ENCODE data around the gene CORO7.

Gene CORO7

GRCh38 chr16:4428500-4428899 lies 12.1 kb upstream of the CORO7 start:
- TF ChIP-seq TAF1 (IDR thresholded peaks at IDR 0.05; ENCODE audit: low read depth, low read length) (no peak), POU2F2 (IDR thresholded peaks at IDR 0.05; ENCODE audit: low read depth, low read length) (no peak)
- DNase-seq (ENCODE audit: insufficient read length, low spot score), result no peak
- no peak for FAIRE-seq

DNA sequence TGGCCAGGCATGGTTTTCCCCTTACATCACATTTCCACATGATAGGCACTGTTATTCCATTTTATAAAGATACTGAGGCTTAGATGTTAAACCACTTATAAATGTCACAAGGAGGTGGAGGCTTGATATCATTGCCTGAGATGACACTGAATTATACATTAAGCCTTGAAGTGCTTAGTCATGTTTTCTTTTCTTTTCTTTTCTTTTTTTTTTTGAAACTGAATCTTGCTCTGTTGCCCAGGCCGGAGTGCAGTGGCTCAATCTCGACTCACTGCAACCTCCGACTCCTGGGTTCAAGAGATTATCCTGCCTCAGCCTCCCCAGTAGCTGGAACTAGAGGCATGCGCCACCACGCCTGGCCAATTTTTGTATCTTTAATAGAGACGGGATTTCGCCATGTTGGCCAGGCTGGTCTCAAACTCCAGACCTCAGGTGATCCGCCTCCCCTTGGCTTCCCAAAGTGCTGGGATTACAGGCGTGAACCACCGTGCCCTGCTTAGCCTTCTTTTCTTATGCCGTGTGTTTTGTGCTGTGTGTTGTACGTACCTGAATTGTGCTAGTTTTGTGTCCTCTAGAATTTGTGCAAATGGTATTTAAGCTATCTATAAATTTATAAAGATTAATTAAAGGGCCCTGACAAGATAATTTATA lies 10.5 kb upstream of the CORO7 start:
- FAIRE-seq (no peak), DNase-seq (ENCODE audit: insufficient read length, low spot score) (no peak)
- no peak for TF ChIP-seq SPI1 (IDR thresholded peaks at IDR 0.05; ENCODE audit: low read depth, low read length)
- no peak for TF ChIP-seq TAF1 (IDR thresholded peaks at IDR 0.05; ENCODE audit: low read depth, low read length)
- TF ChIP-seq POLR2AphosphoS5 (IDR thresholded peaks at IDR 0.05; ENCODE audit: low read depth, low read length), result no peak

DNA sequence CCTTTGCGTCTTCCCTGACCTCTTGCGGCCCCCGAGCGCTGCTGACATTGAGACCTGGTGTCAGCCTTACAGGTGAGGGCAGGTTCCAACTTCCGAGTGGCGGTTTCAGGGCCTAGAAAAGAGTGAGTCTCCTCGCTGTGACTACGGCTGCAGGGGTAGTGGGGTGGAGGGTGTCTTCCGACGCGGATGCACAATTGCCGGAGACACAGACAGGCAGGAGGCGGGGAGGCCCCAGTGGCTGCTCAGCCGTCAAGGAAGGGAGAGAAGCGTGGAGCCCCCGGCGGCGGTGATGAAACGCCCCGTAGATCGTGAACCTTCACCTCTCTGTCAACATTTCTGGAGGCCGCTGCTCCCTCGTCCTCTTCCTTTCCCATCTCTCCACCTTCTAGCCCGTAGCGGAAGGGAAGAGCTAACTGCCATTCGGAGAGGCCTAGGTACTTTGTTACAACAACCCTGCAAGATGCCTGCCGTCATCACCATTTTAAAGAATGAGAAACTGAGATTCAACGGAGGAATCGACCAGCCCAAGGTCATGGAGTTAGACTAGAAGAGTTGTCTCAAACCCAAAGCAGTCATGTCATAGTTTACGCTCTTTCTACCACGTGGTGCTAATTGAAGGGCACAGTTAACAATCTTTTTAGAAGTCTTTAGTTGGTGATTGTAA lies 9.8 kb upstream of the CORO7 start:
- FAIRE-seq, result peak; percentile 5
- TF ChIP-seq SPI1 (IDR thresholded peaks at IDR 0.05; ENCODE audit: low read depth, low read length) (no peak), POLR2A (IDR thresholded peaks at IDR 0.05; ENCODE audit: low read depth, low read length) (no peak), POLR2AphosphoS5 (IDR thresholded peaks at IDR 0.05; ENCODE audit: low read depth, low read length) (no peak), PAX5 (IDR thresholded peaks at IDR 0.05; ENCODE audit: insufficient read depth, low read length, severe bottlenecking) (no peak), TAF1 (IDR thresholded peaks at IDR 0.05; ENCODE audit: low read depth, low read length) (no peak), POU2F2 (IDR thresholded peaks at IDR 0.05; ENCODE audit: low read depth, low read length) (no peak)
- DNase-seq (ENCODE audit: insufficient read length, low spot score), result no peak

DNA sequence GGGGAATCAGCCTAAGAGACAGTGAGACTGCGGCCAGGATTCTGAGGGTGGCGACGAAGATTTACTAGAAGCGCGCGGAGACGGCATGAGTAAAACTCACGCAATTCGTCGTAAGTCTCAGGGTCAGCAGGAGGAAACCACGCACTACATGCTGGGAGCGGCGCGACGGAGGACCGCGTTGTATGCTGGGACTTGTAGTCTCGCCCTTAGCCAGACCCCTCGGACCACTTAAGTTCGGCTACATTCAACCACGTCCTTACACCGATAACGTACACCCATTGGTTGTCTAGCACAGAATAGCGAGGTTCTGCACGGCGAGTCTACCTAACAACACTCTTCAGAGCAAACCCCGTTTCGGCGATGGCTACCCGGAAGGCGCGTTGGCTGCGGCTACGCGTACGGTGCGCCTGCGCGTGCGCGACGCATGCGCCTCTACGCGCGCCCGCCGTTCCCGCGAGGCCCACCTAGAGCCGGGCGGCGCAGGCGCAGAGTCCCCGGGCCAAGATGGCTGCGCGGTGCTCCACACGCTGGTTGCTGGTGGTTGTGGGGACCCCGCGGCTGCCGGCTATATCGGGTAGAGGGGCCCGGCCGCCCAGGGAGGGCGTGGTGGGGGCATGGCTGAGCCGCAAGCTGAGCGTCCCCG lies 9.1 kb upstream of the CORO7 start, which contains the start of gene DNAJA3:
Gene DNAJA3 (plus strand): TSS at position 491 of the 643 bp plus-strand sequence. CDS start 14 bp downstream, at position 505.
- DNase-seq (ENCODE audit: insufficient read length, low spot score), result peak; percentile 98
- FAIRE-seq, result peak; percentile 97
- TF ChIP-seq POU2F2 (IDR thresholded peaks at IDR 0.05; ENCODE audit: low read depth, low read length), result 0 out of 2 replicates have a peak, but pooled peaks have one; percentile 17
- peak; percentile 95 for TF ChIP-seq POLR2A (IDR thresholded peaks at IDR 0.05; ENCODE audit: low read depth, low read length)
- TF ChIP-seq TAF1 (IDR thresholded peaks at IDR 0.05; ENCODE audit: low read depth, low read length), result peak; percentile 99
- no peak for TF ChIP-seq SPI1 (IDR thresholded peaks at IDR 0.05; ENCODE audit: low read depth, low read length)
- TF ChIP-seq POLR2AphosphoS5 (IDR thresholded peaks at IDR 0.05; ENCODE audit: low read depth, low read length), result peak; percentile 96

GRCh38 chr16:4420505-4421105 lies 4.2 kb upstream of the CORO7 start:
- FAIRE-seq (no peak), DNase-seq (ENCODE audit: insufficient read length, low spot score) (no peak)
- TF ChIP-seq POU2F2 (IDR thresholded peaks at IDR 0.05; ENCODE audit: low read depth, low read length), result no peak
- TF ChIP-seq TAF1 (IDR thresholded peaks at IDR 0.05; ENCODE audit: low read depth, low read length), result no peak
- TF ChIP-seq PAX5 (IDR thresholded peaks at IDR 0.05; ENCODE audit: insufficient read depth, low read length, severe bottlenecking), result no peak
- TF ChIP-seq POLR2AphosphoS5 (IDR thresholded peaks at IDR 0.05; ENCODE audit: low read depth, low read length), result no peak
- no peak for TF ChIP-seq SPI1 (IDR thresholded peaks at IDR 0.05; ENCODE audit: low read depth, low read length)
- no peak for TF ChIP-seq POLR2A (IDR thresholded peaks at IDR 0.05; ENCODE audit: low read depth, low read length)

DNA sequence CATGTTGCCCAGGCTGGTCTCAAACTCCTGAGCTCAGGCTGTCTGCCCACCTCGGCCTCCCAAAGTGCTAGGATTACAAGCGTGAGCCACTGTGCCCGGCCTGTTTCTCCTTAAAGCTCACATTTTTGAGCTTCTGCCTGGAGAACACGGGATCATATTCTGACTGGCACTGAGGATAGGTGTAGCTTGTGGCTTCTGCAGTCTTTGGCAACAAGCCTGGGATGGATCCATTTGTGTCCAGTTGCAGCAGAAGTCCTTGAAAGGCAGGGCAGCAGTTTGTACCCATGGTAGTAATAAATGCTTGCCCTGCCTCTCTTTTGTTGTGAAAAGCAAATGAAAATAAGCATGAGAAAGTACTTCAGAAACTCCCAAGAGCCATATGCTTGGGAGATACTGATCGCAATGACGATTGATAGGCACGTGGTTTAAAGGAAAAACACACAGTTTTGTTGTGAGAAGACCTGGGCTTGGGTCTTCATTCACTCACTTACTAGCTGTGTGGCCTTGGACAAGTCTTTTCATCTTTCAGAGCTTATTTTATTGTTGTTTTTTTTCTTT lies 3.1 kb upstream of the CORO7 start:
- DNase-seq (ENCODE audit: insufficient read length, low spot score) (no peak), FAIRE-seq (no peak)
- TF ChIP-seq TAF1 (IDR thresholded peaks at IDR 0.05; ENCODE audit: low read depth, low read length) (no peak), POLR2AphosphoS5 (IDR thresholded peaks at IDR 0.05; ENCODE audit: low read depth, low read length) (no peak), POU2F2 (IDR thresholded peaks at IDR 0.05; ENCODE audit: low read depth, low read length) (no peak), PAX5 (IDR thresholded peaks at IDR 0.05; ENCODE audit: insufficient read depth, low read length, severe bottlenecking) (no peak)

- peak; percentile 20 for FAIRE-seq
- DNase-seq (ENCODE audit: insufficient read length, low spot score), result no peak
- TF ChIP-seq POLR2A (IDR thresholded peaks at IDR 0.05; ENCODE audit: low read depth, low read length), result no peak
- TF ChIP-seq SPI1 (IDR thresholded peaks at IDR 0.05; ENCODE audit: low read depth, low read length), result no peak
- no peak for TF ChIP-seq PAX5 (IDR thresholded peaks at IDR 0.05; ENCODE audit: insufficient read depth, low read length, severe bottlenecking)
- TF ChIP-seq POU2F2 (IDR thresholded peaks at IDR 0.05; ENCODE audit: low read depth, low read length), result no peak
- no peak; the same call in 1 of the 2 replicates for TF ChIP-seq POLR2AphosphoS5 (IDR thresholded peaks at IDR 0.05; ENCODE audit: low read depth, low read length)
- TF ChIP-seq TAF1 (IDR thresholded peaks at IDR 0.05; ENCODE audit: low read depth, low read length), result no peak
Observed at GRCh38 chr16:4415538-4416199, 727 bp downstream of the CORO7 start.

DNA sequence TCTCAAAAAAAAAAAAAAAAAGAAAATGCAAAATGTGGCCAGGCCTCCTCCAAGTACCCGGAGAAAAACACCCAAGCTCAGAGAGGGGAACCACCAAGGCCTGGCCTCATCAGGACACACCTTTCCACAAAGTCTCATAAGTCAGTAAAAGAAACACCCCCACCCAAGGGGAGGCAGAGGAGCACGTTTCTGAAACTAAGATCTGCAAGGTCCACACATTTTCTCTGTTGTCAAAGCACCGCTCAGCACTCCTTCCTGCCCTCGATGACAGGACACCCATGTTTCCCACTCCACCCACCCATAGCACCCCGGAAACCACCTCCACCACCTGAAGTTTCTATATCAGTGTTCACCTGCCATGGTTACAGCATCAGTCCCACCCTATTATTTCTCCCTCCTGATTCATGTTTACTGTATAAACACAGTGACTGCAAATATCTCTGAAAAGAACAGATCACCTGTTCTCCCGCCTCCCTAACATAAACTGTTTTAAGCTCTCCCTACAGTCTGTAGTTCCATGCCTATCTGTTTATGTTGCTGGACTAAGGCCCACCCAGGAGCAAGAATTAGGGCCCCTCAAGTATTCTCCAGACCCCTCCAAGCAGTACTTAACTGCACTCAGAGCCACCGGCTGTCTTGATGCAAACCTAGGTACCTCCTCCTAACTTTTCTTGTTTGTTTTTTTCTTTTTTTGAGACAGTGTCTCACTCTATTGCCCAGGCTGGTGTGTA lies 2.0 kb downstream of the CORO7 start:
- FAIRE-seq, result peak; percentile 93
- TF ChIP-seq POLR2AphosphoS5 (IDR thresholded peaks at IDR 0.05; ENCODE audit: low read depth, low read length), result 0 out of 2 replicates have a peak, but pooled peaks have one; percentile 19
- TF ChIP-seq TAF1 (IDR thresholded peaks at IDR 0.05; ENCODE audit: low read depth, low read length), result no peak
- peak; percentile 7 for TF ChIP-seq PAX5 (IDR thresholded peaks at IDR 0.05; ENCODE audit: insufficient read depth, low read length, severe bottlenecking)
- peak; percentile 36; the same call in 1 of the 2 replicates for TF ChIP-seq POU2F2 (IDR thresholded peaks at IDR 0.05; ENCODE audit: low read depth, low read length)
- no peak for TF ChIP-seq SPI1 (IDR thresholded peaks at IDR 0.05; ENCODE audit: low read depth, low read length)
- 0 out of 2 replicates have a peak, but pooled peaks have one; percentile 23 for TF ChIP-seq POLR2A (IDR thresholded peaks at IDR 0.05; ENCODE audit: low read depth, low read length)
- DNase-seq (ENCODE audit: insufficient read length, low spot score), result peak; percentile 89
